ENCODE results near the gene GRIN2A.

DNA sequence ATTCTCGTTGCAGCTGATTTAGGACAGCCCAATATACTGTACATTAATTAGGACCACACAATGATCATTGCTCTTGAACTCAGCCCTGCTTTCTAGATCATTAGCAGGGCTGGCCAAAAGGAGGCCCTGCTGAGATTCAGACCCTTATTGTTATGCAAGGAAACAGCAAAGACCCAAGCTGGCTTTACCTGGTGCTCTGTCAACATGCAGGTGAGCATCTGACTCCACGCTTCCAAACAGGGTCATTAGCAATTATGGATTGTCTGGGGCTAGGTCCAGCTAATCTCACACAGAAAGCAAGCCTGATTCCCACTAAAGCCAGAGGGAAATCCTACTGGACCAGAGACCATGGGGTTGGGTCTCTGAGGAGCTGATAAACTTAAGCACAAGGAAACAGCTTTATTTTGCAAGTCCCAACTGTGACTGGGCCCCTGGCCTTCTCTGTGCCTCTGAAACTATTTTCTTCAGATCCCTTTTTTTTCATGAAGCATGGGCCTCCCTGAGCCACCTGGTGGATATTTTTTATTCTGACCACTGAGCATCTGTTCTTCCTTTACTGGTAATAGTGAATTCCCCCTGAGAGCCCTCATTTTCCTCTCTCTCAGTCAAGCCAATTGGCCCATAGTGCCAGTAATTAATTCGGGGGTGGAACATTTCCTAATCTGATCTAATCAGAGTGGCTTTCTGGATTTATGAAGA, 236.1 kb downstream of the GRIN2A start:
- TF ChIP-seq, protein P1, sequence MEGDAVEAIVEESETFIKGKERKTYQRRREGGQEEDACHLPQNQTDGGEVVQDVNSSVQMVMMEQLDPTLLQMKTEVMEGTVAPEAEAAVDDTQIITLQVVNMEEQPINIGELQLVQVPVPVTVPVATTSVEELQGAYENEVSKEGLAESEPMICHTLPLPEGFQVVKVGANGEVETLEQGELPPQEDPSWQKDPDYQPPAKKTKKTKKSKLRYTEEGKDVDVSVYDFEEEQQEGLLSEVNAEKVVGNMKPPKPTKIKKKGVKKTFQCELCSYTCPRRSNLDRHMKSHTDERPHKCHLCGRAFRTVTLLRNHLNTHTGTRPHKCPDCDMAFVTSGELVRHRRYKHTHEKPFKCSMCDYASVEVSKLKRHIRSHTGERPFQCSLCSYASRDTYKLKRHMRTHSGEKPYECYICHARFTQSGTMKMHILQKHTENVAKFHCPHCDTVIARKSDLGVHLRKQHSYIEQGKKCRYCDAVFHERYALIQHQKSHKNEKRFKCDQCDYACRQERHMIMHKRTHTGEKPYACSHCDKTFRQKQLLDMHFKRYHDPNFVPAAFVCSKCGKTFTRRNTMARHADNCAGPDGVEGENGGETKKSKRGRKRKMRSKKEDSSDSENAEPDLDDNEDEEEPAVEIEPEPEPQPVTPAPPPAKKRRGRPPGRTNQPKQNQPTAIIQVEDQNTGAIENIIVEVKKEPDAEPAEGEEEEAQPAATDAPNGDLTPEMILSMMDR (IDR thresholded peaks at IDR 0.05), result no peak
- no peak for TF ChIP-seq EZH2 (IDR thresholded peaks at IDR 0.05; ENCODE audit: borderline replicate concordance, insufficient read depth, low read depth, low read length, poor library complexity, severe bottlenecking)
